ENCODE results near the gene GATAD1. TPM values are rescaled to one million over a fixed set of nuclear protein-coding genes. Genes with fewer than 3 reads are reported as not detected.

Gene GATAD1
- total and polyA plus RNA-seq, 4 donors = 14.3 to 49.5 (median 41.5) TPM

DNA sequence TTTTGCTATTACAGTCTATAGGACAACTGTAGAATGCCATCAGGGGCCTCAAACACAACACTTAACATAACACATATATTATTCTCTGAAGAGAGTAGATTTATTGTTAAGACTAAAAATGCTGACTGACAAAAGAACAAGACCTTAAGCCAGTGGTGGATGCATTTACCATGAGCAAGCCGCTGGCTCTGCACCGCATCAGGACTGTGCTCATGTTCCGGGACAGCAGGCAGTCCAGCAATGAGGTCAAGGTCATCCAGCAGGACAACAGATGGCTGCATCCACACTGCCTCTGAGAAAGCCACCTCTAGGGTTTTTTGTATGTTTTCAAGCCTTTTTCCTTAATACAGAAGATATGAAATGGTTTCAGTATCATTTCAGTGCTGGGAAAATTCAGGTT lies 57.3 kb downstream of the GATAD1 start:
- Histone ChIP-seq H3K9me3 (ENCODE audit: control insufficient read depth, low read length) (no peaks in the 10 kb centered on the region), H3K4me1 (ENCODE audit: control insufficient read depth in 1 of 2, insufficient read depth in 2 of 2, low read length in 2 of 2) (no peaks in the 10 kb centered on the region), H3K36me3 (ENCODE audit: control insufficient read depth in 1 of 2, insufficient read depth in 2 of 2, low read length in 1 of 2) (peaks cover 0 to 4% of the 10 kb centered on the region in 2 donors), H3K4me3 (ENCODE audit: low read length in 2 of 2) (no peak overlapping the region), H3K27ac (ENCODE audit: low read depth in 1 of 2, low read length in 2 of 2) (no peak overlapping the region), H3K27me3 (ENCODE audit: control insufficient read depth in 1 of 2, insufficient read depth in 2 of 2, low read length in 1 of 2) (no peaks in the 10 kb centered on the region)
- 85 to 91% methylated on average over 3 of the region's 3 CpGs for WGBS, 2 donors
- intact Hi-C loops (cut with DNase I) = no loop called here
- ATAC-seq (ENCODE audit: low FRiP score) (no peak), DNase-seq (no peak)

DNA sequence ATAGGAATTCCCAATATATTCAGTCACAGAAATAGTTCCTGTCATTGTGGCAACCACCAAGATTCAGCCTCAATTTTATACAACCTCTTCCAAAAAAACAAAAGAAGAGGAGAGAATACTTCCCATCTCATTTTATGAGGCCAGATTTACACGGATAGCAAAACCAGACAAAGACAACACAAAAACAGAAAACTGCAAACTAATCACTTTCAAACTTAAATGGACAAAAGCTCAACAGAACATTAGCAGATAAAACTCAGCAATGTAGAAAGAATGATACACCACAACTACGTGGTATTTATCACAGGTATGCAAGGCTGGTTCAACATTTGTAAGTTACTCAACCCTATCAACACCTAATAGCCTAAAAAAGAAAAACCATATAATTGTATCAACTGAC lies 59.1 kb downstream of the GATAD1 start:
- WGBS, 2 donors = 79 to 86% methylated on average over 2 of the region's 2 CpGs
- Histone ChIP-seq H3K4me1 (ENCODE audit: control insufficient read depth in 1 of 2, insufficient read depth in 2 of 2, low read length in 2 of 2) (no peaks in the 10 kb centered on the region), H3K36me3 (ENCODE audit: control insufficient read depth in 1 of 2, insufficient read depth in 2 of 2, low read length in 1 of 2) (peaks cover 0 to 2% of the 10 kb centered on the region in 2 donors), H3K4me3 (ENCODE audit: low read length in 2 of 2) (no peak overlapping the region), H3K9me3 (ENCODE audit: control insufficient read depth, low read length) (no peaks in the 10 kb centered on the region), H3K27ac (ENCODE audit: low read depth in 1 of 2, low read length in 2 of 2) (no peak overlapping the region), H3K27me3 (ENCODE audit: control insufficient read depth in 1 of 2, insufficient read depth in 2 of 2, low read length in 1 of 2) (no peaks in the 10 kb centered on the region)
- no peak for ATAC-seq (ENCODE audit: low FRiP score)
- DNase-seq = no peak
- intact Hi-C loops (cut with DNase I) = no loop called here

DNA sequence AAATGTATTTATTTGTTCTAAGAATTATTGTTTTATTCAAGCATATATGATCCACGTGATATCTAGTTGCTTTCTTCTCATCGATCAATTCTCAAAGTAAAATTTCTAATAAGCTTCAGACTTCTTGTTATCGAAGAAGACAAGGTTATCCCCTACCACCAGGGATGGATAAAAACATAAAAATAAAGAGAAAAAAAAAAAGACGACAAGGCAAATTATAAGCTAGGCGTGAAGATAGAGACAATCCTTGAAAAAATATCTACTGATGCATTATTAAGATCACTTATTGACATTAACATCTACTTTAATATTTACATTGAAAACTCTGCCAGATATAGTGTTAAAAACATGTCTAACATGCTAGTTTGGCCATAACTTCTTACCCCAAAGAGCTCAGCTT lies 61.7 kb downstream of the GATAD1 start:
- Histone ChIP-seq H3K36me3 (ENCODE audit: control insufficient read depth in 1 of 2, insufficient read depth in 2 of 2, low read length in 1 of 2) (peaks cover 0 to 2% of the 10 kb centered on the region in 2 donors), H3K9me3 (ENCODE audit: control insufficient read depth, low read length) (no peaks in the 10 kb centered on the region), H3K27me3 (ENCODE audit: control insufficient read depth in 1 of 2, insufficient read depth in 2 of 2, low read length in 1 of 2) (no peaks in the 10 kb centered on the region), H3K4me3 (ENCODE audit: low read length in 2 of 2) (no peak overlapping the region), H3K4me1 (ENCODE audit: control insufficient read depth in 1 of 2, insufficient read depth in 2 of 2, low read length in 2 of 2) (no peaks in the 10 kb centered on the region), H3K27ac (ENCODE audit: low read depth in 1 of 2, low read length in 2 of 2) (no peak overlapping the region)
- no peak for ATAC-seq (ENCODE audit: low FRiP score)
- WGBS, 2 donors = 90 to 94% methylated on average over 5 of the region's 5 CpGs
- intact Hi-C loops (cut with DNase I) = no loop called here
- DNase-seq = no peak

Other genes with a start within 250 kb of the GATAD1 start
- 10 to 100 TPM; 36.3 to 65.2 TPM for gene KRIT1, start 201.6 kb upstream of the GATAD1 start, total RNA-seq
- 10 to 100 TPM; 14.3 to 20.4 TPM for gene KRIT1, start 201.6 kb upstream of the GATAD1 start, polyA plus RNA-seq
- 10 to 100 TPM; 71.0 to 75.1 TPM for gene ANKIB1, start 201.5 kb upstream of the GATAD1 start, total RNA-seq
- gene ANKIB1, start 201.5 kb upstream of the GATAD1 start, polyA plus RNA-seq = 10 to 100 TPM; 12.0 to 17.0 TPM
- not detected for gene ERVW-1, start 30.5 kb downstream of the GATAD1 start, total RNA-seq
- gene ERVW-1, start 30.5 kb downstream of the GATAD1 start, polyA plus RNA-seq = not detected
- gene PEX1, start 81.0 kb downstream of the GATAD1 start, total RNA-seq = 10 to 100 TPM; 17.1 to 18.5 TPM
- gene PEX1, start 81.0 kb downstream of the GATAD1 start, polyA plus RNA-seq = 10 to 100 TPM in 1 of 2 donors, 1 to 10 TPM in 1; 7.4 to 29.3 TPM
- 10 to 100 TPM in 1 of 2 donors, 1 to 10 TPM in 1; 9.8 to 12.9 TPM for gene RBM48, start 81.3 kb downstream of the GATAD1 start, total RNA-seq
- 10 to 100 TPM; 10.6 to 10.8 TPM for gene RBM48, start 81.3 kb downstream of the GATAD1 start, polyA plus RNA-seq
- gene FAM133B, start 142.9 kb downstream of the GATAD1 start, total RNA-seq = 10 to 100 TPM; 26.9 to 27.4 TPM
- 10 to 100 TPM; 12.3 to 19.9 TPM for gene FAM133B, start 142.9 kb downstream of the GATAD1 start, polyA plus RNA-seq